GM19023 (cell line): ENCODE measurements around the gene CPA1.
"Not testable (repeated sequence)": the region's sequence is repeated elsewhere in the genome, so short reads cannot be mapped to it uniquely, and the experiment has no call there.

Experiments used
- ATAC-seq: cut with Tn5 transposase; IDR thresholded peaks from one replicate; pipeline ENCODE4 v1.9.1; 2021; ENCODE audit warnings: mild to moderate bottlenecking, moderate library complexity; ENCODE audit not compliant: unreplicated experiment

Gene CPA1

DNA sequence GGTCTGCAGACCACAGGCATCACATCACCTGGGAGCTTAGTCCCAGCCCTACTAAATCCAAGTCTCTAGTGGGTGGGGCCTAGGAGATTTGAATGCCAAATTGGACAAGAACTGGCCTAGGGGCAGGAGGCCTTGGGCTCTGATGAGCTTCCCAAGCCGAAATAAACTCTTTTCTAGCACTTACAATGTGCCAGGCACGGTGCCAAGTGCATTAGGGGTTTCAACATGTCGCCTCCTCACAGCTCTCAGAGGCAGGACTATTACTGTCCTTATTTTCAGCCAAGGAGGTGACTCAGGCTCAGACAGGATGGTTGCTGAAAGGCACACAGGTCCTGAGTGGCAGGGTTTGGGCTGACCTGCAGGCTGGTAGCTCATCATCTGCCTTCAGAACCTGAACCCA lies 9.2 kb upstream of the CPA1 start:
- ATAC-seq: no peak

DNA sequence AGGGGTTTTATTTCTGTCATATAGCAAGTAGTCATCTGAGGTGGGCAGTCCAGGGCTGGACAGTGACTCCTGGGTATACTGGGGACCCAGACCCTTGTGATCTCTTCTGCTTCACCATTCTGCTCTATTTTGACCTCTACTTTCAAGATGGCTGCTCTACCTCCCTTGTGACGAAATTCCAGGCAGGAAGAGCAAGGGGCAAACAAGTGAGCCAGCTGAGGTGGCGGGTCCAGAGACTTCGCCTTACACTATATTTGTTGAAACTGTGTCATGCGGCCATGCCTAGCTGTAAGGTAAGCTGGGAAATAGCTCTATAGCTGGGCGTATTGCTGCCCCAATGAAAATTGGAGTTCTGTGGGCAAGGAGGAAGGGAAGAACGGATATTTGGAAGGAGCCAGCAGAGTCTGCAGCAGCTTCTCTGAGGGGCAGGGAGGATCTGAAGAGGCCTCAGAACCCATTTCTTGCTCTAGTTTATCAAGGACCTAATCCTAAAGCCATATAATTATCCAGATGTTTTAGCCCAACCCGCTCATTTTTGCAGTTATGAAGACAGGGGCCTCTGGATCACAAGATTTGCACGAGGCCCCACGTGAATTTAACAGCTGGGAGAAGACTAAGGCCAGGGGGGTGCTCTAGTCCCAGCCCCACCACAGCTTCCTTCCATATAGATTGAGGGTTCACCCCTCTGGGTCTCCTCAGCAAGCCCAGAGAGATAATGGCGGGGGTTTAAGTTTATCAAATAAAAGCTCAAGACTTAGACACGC lies 7.7 kb upstream of the CPA1 start:
- no peak for ATAC-seq

DNA sequence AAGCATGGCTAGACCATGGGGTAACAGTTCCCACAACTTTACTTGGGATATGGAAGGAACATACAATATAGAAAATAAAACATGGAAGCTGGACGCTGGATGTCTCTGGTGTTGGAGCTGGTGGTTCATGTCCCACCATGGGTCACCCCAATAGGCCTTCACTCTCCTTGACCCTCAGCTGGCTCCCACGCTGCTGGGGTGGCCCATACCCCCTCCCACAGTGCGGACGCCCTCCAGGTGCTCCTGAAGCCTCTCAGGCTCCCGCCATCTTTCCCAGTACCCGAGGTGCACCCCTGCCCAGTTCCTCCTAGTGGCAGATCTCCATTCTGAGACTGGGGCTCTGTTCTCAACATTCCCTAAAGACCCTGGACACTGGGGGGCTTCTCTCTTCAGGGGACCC lies 5.8 kb upstream of the CPA1 start:
- ATAC-seq: no peak

DNA sequence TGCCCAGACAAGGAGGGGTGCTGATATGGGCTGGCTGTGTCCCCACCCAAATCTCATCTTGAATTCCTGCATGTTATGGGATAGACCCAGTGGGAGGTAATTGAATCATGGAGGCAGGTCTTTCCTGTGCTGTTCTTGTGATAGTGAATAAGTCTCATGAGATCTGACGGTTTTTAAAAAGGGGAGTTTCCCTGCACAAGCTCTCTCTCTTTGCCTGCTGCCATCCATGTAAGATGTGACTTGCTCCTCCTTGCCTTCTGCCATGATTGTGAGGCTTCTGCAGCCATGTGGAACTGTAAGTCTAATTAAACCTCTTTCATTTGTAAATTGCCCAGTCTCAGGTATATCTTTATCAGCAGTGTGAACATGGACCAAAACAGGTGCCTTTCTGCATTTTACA lies 3.8 kb upstream of the CPA1 start:
- not testable (repeated sequence) for ATAC-seq

DNA sequence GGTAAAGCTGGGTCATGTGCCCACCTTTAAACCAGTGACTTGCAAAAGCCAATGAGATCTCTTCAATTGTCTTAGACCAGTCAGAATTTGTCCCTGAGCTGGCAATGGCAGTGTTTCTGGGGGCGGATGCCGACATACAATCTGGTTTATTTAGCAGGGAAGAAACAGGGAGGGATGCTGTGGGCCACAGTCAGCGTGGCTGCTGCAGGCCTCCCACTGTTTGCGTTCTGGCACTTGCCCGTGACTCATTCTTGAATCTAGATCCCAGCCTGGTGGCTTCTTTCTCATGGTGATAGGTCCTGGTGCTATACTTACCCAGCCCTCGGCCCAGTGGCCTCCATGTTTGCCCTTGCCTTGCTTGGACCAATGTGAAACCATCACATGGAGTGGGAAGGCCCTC lies 3.1 kb upstream of the CPA1 start:
- ATAC-seq: no peak

DNA sequence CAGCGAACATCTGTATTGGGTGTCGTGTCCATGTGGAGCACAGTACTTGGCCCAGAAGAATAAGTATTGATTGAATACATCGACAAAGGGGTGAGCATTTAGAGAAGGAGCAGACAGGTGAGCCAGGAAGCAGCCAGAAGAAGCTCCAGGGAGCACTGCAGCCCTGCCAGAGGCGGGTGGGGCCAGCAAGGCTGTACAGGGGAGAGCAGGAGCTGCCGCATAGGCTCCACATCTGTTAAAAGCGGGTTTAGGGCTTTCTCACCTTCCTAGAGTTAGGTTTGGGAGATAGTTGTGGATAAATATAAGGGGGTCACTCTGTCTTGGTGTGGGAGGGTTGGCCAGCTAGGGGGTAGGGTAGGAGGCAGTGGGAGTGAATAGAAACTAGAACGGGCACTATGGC lies 1.3 kb upstream of the CPA1 start:
- ATAC-seq: no peak

DNA sequence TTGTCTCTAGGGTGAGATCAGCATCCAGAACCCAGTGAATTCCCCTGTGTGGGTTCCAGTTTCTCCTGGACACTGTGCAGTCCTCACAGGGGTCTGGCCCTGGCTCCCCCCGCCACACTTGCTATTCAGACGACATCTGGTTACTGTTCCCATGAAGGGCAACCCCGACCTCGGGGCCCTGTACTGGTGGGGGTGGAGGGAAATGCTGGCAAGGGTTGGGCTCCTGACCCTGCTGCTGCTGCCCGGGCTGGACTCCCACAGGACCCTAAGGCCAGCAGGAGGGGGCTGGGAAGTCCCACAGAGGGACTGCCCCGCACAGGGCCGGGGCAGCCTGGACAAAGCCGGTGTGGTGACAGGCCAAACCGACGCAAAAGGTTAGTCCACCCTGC lies 768 bp upstream of the CPA1 start:
- ATAC-seq: no peak

DNA sequence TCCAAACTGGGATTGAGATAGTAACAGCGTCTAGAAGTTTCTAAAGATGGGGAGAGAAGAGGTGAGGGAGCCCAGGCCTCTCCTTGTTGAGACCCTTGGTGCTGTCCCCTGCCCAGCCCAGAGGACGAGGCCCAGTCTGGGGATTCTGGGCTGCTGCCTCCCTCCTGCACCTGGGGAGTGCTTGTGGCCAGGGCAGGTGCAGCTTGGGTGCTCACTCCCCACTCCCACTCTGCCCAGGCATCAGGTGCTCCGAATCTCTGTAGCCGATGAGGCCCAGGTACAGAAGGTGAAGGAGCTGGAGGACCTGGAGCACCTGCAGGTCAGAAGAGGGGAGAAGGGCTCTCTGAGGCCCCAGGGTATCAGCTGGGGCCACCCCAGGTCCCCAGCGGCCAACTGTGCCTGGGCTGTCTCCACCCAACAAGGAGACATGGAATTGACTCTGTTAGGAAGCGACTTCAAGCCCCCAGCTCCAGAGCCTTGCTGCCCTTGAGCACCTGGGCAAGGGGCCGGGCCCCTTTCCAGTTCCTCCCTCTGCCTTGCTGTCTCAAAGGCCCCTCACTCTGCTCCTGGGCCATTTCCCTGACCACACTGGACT lies 664 bp downstream of the CPA1 start:
- no peak for ATAC-seq

DNA sequence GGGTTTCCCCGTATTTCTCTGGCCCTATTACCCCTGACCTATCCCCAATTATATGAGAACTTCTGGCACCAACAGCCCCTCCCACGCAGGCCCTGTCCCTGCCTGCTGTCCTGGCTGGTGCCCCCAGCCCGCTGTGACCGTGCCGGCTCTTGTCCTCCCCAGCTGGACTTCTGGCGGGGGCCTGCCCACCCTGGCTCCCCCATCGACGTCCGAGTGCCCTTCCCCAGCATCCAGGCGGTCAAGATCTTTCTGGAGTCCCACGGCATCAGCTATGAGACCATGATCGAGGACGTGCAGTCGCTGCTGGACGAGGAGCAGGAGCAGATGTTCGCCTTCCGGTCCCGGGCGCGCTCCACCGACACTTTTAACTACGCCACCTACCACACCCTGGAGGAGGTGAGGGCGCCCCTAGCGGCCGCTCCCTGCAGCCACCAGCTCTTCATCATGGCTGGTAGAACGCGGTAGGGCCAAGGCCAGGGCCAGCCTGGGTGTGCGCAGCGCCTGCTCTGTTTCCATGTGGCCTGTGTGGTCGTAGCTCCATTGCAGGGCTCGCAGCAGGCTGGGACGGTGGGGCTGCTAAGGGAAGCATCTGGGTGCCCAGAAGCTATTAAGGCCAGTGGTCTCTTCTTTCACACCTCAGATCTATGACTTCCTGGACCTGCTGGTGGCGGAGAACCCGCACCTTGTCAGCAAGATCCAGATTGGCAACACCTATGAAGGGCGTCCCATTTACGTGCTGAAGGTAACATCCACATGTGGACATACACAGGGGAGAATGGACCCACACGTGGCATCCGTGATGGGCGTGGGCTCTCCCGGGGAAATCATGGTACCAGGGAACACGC lies 1.4 kb downstream of the CPA1 start:
- ATAC-seq: no peak

DNA sequence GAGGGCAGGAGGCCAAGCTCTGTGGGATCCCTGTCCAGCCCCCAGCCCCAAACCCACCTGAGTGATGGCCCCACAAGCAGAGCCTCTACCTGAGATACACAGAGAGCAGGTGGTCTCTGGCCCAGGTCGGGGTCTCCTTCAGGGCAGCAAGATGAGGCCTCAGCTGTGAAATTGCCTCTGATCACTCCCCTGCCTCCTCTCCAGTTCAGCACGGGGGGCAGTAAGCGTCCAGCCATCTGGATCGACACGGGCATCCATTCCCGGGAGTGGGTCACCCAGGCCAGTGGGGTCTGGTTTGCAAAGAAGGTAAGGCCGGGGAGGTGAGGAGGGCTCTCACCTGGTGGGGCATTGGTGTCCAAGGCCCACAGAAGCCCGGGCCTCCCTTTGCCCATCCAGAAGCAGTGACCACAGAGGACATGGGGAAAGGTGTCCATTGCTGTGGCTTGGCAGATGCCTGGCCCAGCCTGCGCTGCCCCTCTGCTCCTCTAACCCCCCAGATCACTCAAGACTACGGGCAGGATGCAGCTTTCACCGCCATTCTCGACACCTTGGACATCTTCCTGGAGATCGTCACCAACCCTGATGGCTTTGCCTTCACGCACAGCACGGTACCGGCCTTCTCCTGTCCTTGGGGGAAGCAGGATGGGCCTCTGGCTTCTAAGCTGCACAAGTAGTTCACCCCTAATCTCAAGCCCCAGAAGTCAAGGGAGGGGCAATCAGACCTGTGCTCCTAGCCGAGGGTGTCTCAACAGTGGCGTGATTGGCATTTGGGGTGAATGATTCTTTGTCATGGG lies 3.1 kb downstream of the CPA1 start:
- no peak for ATAC-seq

DNA sequence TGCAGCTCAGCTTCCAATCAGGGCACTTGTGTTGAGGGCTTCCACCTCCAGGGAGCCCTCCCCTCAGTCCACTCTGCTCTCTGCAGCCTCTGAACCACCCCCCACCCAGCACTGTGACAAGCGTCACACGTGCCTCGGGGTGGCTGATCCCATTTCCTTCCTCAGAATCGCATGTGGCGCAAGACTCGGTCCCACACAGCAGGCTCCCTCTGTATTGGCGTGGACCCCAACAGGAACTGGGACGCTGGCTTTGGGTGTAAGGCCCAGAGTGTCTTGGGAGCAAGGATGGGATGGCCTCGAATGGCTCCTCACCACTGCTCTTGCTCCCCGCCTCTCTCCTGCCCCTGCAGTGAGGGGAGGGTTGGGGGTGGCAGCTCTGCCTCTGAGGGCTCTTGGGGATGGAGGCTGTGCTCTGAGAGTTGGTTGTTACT lies 4.1 kb downstream of the CPA1 start:
- no peak for ATAC-seq

DNA sequence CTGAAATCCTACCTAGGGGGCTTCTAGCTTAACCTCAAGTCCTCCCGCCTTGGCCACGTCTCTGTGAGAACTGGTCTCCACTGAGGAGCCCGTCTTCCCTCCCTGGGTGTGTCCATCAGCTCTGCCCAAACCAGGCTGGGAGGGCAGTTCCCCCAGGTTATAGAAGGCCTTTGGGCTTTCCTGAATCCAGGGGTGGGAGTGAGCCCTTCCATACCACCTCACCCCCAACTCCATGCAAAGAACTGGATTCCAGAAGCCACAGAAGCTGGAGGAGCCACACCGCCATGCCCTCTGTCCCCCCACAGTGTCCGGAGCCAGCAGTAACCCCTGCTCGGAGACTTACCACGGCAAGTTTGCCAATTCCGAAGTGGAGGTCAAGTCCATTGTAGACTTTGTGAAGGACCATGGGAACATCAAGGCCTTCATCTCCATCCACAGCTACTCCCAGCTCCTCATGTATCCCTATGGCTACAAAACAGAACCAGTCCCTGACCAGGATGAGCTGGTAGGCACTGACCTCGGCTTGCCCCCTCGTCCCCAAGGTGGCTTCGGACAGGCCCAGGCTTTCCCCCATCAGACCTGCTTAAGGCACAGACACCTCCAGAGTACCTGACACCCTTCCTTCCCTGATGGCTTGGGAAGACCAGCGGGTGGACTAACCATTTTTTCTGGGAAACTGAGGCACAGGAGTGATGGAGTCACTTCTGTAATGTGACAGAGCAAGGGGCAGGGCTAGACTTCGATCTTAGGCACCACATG lies 4.7 kb downstream of the CPA1 start:
- ATAC-seq: no peak

DNA sequence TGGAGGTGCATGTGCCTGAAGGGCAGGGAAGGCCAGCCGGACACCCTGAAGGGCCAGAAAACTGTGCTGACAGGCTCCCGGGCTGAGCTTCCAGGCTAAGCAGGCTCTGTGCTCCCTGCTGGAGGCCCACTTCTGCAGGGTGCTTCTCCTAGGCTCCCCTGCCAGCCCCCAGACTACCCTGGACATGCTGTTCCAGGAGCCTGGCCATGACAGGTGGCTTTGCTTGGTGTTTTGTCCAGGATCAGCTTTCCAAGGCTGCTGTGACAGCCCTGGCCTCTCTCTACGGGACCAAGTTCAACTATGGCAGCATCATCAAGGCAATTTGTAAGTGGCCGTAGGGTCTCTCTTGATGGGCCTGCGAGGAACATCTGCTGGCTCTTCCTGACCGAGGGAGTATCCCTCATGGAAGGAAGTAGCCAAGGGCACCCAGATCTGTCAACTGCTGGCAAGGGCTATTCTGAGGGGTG lies 5.3 kb downstream of the CPA1 start:
- no peak for ATAC-seq

DNA sequence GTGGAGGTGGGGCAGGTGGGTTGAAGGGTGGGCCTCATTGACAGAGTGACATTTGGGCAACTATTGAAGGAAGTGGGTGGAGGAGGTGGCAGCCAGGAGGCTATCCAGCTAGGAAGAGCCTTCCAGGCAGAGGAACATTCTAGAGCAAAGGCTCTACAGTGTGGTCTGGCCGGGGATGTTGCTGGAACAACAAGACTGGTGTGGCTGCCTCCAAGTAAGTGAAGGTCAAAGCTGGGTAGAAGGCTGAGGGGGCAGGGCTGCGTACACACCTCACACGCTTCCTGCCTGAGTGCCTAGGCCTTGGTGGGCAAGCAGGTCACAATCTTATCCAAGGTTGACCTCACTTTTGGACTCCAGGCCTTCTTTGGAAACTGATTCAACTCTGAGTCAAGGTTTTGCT lies 6.6 kb downstream of the CPA1 start:
- ATAC-seq: no peak

DNA sequence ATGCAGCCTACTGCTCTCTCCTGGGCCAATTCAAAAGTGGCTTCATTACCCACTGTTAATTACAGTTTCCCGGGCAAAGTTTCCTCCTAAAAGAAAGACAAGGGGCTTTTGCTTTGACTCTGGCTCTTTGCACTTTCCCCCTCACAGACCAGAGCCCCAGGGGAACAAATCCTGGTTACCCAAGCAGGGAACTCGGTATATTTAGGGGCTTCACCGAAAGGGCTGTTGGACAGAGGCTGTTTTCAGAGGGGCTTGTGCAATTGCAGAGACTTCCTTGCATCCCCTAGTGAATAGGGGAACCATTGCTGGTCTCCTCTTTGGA lies 7.0 kb downstream of the CPA1 start:
- ATAC-seq: no peak

DNA sequence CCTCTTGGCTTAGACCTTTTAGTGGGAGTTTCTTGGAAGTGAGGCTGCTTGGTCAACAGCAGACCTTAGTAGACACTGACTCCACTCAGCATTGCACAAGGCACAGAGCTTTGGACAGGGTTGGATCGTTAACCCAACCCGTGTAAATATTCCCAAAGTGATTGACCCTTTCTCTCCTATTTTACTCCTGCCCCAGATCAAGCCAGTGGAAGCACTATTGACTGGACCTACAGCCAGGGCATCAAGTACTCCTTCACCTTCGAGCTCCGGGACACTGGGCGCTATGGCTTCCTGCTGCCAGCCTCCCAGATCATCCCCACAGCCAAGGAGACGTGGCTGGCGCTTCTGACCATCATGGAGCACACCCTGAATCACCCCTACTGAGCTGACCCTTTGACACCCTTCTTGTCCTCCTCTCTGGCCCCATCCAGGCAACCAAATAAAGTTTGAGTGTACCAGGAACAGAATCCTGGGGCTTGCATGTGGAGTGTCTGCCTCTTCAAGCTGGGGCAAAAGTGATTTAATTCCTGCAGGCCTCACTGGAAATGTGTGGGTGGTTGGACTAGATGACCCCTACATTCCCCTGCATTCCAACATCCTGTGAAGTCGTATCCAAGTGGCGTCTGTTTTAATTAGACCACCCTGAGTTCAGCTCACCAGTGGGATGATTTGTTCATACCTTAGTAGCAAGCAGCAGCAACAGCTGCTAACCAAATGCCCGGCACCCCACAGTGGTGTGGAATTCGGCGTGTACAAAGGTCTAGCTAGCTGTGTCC lies 7.5 kb downstream of the CPA1 start:
- no peak for ATAC-seq

DNA sequence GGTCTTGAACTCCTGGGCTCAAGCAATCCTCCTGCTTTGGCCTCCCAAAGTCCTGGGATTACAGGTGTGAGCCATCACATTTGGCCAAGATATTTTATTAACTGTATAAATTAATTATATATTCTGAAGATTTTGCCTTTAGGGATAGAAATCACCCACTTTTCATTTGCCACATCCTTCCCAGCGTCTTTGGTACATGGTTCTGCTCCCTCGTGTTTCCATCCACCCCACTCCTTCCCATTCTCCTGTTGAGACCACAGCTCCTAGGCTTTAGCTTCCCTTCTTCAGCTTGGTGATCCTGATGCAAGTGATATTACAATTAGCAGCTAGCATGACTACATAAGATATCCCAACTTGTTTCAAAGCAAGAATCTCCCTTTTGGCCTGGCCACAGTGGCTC lies 8.4 kb downstream of the CPA1 start:
- ATAC-seq: no peak

DNA sequence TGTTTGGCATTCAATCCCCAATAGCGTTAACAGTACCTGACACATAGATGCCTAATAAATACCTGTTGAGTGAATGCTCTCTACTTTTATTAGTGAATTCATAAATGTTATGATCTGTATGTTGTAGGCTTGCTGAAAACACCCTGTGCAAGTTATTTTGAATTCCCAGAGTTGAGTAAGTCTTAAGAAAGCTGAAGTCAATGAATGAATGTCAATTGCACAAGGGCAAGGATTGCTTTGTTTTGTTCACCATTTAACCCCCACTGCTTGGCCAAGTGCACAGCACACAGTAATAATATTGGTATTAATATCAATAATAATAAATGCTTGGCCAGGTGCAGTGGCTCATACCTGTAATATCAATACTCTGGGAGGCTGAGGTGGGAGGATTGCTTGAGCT lies 10.2 kb downstream of the CPA1 start:
- ATAC-seq: no peak

DNA sequence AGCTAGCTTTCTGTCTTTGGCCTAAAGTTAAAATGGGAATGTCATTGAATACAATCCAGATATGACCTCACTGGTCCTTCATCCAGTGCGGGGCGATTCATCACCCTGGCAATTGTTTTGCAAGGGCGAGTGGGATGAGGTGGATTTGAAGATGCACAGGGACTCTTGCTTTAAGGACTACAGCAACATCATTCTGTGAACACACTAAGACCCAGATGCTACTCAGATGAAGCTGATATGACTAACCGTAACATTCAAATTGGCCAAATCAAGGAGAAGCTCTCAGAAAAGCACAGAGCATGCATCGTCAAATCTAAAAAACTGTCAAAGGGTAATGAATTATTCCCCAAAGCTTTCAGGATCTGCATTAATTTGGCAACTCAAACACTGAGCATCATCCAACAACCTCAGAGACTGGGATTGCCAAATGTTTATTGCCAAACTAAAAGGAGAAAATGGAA lies 12.8 kb downstream of the CPA1 start:
- no peak for ATAC-seq
